ENCODE results near the gene NEK11.

The NEK11 gene

GRCh38 chr3:131396170-131396569, 369.5 kb downstream of the NEK11 start:
- DNase-seq (ENCODE audit: low spot score) = no peak
- in situ Hi-C loops (cut with MboI; ENCODE audit: low sequenced_read_pairs, unreplicated experiment) = no loop called here
- no peak for TF ChIP-seq CTCF (IDR thresholded peaks at IDR 0.05; ENCODE audit: borderline replicate concordance, control extremely low read depth, extremely low read depth, insufficient read depth, missing control alignments)

- no peak for TF ChIP-seq CTCF (IDR thresholded peaks at IDR 0.05; ENCODE audit: borderline replicate concordance, control extremely low read depth, extremely low read depth, insufficient read depth, missing control alignments)
- in situ Hi-C loops (cut with MboI; ENCODE audit: low sequenced_read_pairs, unreplicated experiment) = no loop called here
- no peak for DNase-seq (ENCODE audit: low spot score)
These were observed 371.2 kb downstream of the NEK11 start for GRCh38 chr3:131397889-131398288.
